Suppressor macrophage treated with lipopolysaccharide for 1 hour (primary cell): Measurements from ENCODE around the gene TGDS.

Source experiments
- DNase-seq, 3 donors: peaks; one replicate each; pipeline ENCODE4 v3.0.0-alpha.2; 2020 to 2022

TGDS gene

DNA sequence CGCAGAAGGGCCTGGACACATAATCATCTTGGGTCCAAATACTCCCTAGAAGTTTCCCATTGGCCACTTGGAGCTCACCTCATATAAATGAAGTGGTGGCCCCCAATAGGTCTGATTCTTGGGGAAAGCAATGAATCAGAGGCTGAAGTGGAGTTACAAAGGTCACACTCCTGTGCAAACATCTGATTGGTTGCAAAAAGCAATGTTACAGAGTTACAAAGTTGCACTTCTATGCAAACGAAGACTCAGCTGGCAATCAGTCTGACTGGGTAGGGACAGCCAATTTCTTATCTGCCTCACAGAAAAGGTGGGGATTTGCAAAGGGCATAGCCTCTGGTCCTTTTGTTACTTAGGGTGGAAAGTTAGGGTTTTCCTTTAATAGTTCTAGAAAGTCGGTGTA, 3.9 kb upstream of the TGDS start:
- no peak for DNase-seq

DNA sequence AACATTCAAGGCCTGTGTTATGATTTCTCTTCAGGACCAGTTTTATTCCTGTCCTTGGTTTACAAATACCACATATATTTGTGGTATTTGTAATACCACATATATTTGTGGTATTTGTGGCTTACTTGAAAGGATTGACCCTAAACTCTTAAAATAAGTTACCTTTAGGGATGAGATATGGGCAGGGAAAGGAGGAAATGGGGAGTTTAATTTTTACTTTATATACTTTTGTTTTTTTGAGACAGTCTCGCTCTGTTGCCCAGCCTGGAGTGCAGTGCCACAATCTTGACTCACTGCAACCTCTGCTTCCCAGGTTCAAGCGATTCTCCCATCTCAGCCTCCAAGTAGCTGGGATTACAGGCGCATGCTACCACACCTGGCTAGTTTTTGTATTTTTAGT, 2.3 kb upstream of the TGDS start:
- DNase-seq: no peak

DNA sequence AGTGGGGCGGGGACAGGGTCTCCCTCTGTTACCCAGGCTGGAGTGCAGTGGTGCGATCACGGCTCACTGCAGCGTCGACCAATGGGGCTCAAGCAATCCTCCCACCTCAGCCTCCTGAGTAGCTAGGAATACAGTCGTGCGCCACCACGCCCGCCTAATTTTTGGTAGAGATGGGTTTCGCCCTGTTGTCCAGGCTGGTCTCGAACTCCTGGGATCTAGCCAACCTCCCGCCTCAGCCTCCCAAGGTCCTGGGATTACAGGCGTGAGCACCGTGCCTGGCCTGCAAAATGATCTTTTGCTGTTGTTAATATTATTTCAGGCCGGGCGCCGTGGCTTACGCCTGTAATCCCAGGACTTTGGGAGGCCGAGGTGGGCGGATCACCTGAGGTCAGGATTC, 621 bp upstream of the TGDS start:
- DNase-seq: no peak

DNA sequence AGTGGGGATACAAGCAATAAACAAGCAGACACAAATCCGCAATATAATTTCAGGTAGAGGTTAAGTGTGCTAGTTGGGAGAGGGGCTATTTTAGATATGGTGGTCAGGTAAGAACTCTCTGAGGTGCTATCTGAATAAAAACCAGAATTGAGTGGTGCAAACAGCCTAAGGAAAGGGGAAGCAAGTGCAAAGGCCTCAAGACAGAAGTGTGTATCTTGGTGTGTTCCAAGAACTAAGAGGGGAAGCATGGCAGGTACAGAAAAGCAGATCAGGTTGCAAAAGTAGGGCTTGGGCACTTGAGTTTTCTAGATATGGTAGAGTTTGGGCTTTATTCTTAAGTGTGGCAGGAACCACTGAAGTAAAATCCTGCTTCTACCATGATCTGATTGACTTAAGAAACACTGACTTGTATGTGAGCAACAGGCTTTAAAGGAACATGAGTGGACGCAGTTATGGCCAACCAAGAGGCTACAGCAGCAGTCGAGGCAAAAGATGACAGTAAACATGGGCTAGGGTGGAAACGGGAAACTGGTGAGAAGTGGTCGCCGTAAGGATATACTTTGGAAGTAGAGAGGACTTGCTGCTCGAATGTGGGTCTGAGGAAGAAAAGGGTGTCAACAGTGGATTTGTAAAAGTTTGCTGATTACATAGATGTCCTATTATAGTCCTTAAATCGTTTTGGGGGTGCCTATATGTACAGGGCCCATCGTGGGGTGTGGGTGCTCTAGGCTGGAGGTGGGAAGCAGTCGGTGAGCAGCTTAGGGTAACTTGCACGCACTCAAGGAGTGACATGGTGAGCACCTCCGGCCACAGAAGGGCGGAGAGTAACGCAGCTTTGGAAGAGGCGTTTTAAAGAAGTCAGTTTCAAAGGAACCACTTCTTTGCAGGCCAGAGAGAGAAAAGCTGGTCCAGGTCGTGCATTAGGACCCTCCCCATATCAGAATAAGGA, 677 bp downstream of the TGDS start:
- peak in 2 of 3 donors; percentile 16 to 24 for DNase-seq

DNA sequence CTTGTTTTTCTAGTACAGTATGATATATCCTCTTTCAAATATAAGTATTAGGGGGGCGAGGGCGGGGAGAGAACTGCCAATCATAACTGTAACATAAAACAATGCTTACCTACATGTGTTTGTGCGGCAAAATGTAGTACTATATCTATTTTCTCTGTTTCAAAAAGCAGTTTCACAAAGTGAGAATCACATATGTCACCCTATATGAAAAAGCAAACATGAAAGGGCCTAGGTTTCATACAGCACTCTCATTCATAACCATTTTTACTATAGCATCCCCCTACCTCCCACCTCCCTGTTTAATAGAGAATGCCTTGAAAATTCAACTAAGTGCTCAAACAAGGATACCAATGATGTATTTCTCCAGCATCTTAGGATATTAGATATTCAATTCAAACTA, 5.2 kb downstream of the TGDS start:
- no peak for DNase-seq

DNA sequence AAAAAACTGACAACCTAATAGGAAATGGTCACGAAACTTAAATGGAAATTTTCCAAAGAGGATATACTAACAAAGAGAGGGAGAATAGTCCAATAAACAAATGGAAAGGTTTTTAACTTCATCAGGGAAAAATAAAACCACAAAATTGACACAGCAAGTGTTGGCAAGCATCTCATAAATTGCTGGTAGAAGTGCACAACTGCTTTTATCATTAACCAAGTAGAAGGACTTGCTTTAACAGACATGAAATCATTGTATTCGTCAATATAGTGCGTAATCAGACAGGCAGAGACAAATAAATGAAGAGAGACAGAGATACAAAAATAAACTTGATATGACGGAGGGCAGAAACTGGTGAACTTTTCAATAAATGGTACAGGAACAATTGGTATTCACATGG, 7.4 kb downstream of the TGDS start:
- no peak for DNase-seq

DNA sequence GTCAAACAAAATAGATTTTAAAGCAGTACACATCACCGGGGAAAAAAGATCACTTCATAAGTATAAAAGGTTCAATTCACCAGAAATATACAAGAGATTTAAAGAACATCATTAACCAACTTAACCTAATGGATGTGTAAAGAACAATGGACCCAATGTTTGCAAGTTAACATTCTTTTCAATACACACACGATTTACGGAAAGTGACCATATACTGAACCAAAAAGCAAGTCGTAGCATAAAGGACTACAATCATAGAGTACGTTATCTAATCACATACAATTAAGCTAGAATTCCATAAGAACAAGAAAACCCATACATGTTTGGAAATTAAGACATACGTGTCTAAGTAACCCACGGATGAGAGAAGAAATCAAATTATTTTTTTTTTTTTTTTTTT, 9.6 kb downstream of the TGDS start:
- DNase-seq: no peak

DNA sequence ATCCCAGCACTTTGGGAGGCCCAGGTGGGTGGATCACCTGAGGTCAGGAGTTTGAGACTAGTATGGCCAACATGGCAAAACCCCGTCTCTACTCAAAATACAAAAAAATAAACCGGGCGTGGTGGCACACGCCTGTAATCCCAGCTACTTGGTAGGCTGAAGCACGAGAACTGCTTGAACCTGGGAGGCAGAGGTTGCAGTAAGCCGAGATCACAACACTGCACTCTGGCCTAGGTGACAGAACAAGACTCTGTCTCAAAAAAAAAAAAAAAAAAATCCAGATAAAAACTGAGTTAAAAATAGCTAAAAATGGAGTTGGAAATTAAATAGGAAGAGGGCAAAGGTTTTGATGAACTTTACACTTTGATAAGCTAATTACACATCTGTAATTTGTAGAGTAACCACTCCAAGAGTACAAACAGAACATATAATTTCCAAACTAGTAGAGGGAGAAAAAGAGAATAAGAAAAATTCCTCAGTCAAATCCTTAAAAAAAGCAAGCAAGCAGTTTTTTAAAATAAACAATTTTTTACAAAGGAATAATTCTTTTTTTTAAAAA, 10.3 kb downstream of the TGDS start:
- no peak for DNase-seq

DNA sequence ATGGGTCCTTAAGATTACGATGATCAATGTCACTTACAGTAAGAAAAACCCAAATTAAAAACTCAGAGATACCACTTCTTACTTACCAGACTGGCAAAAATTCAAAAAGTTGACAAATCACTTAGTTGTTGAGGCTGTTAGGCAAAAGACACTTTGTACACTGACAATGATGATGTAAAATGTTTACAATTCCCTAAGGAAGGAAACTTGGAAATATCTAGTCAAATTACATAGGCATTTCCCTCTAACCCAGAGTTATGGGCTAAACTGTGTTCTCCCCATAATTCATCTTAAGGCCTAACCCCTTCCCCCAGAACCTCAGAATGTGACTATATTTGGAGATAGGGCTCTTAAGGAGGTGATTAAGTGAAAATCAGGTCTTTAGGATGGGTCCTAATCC, 12.0 kb downstream of the TGDS start:
- DNase-seq: no peak

DNA sequence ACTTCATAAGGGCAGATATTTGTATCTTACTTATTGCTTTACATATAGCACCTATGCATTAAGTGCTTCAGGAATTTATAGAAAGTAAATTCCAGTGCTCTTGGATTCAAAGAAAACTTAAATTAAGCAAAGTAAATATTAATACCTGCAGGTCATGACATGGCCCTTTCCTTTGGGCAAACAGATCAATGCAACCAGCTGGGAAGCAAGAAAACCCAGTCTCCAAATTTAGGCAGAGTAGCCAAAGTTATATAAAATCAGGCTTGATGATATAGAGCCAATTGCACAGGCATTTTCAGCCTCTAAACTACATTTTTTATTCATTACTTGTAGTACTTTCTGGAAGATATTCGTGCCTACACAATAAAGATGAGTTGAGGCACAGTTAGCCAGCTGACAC, 16.9 kb downstream of the TGDS start:
- DNase-seq: no peak

DNA sequence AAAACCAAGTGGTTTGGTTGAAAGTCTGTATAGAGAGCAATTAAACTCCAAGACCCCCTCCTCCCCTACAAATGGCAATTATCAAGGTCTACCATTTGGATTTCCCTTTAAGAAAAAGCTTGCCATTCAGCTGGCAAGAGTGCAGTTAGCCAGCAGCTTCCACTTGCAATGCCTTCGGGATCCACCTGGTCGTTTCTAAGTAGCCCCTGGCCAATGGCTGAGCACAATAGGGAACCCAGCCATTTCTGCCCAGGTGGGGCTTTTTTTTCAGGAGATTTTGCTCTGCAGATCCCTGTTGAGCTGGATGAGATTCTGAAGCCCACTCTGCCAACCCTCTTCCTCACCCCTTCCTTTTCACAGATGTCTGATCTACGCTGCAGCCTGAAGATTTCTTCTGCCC, 26.3 kb downstream of the TGDS start:
- no peak for DNase-seq

DNA sequence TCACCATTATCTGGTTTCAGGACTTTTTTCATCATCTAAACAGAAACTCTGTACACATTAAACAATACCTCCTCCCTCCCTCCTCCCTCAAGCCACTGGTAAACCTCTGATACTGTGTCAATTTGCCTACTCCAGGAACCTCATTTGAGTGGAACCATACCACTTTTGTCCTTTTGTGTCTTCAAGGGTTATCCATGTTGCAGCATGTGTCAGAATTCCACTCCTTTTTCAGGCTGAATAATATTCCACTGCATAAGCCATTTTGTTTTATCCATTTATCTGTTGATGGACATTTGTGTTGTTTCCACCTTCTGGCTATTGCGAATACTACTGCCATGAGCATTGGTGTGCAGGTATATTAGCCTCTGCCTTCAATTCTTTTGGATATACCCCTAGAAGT, 27.5 kb downstream of the TGDS start:
- no peak for DNase-seq

DNA sequence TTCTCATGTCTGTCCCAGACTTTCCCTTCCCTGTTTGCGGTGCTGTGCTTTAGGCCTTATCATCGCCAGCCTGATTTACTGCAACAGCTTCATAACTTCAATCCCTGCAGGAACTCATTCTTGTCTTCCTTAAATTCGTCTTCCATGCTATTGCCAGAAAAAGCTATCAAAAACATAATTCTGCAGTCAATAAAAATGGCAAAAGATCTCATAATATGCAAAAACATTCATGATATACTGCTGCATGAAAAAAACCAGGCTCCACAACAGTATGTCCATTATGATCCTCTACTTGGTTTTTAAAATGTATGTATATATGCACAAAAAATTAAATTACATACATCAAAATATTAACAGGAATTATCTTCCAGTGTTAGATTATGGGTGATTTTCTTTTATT, 28.4 kb downstream of the TGDS start:
- DNase-seq: no peak

DNA sequence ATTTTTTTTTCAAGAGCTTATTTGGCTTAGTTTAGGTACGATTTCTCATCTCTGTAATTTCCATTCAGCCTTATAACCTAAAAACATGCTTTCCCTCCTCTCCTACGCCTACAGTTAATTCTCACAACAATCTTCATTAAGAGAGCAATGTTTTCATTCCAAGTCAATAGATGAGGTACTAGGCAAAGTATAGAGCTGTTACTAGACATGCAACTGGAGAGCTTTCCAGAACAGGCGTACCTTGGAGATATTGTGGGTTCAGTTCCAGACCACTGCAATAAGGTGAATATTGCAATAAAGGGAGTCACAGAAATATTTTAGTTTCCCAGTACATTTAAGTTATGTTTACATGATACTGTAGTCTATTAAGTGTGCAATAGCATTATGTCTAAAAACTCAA, 34.8 kb downstream of the TGDS start:
- no peak for DNase-seq

DNA sequence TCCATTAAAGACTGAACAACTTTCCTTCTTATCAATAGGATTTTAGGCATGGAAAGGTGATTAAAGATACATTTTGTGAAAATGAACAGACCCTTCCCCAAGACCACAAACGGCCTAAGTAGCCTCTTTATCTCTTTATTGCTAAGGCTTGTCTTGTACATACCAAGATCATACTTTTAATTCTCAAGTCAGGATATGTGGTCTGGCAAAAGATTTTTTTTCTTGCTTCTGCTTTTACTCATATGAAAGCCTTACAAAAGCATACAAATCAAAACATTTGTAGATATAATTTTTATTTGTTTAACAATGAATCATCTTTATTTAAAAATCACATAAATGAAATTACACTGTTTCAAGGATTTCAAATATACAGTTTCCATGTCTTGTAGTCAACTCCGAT, 35.8 kb downstream of the TGDS start:
- no peak for DNase-seq

DNA sequence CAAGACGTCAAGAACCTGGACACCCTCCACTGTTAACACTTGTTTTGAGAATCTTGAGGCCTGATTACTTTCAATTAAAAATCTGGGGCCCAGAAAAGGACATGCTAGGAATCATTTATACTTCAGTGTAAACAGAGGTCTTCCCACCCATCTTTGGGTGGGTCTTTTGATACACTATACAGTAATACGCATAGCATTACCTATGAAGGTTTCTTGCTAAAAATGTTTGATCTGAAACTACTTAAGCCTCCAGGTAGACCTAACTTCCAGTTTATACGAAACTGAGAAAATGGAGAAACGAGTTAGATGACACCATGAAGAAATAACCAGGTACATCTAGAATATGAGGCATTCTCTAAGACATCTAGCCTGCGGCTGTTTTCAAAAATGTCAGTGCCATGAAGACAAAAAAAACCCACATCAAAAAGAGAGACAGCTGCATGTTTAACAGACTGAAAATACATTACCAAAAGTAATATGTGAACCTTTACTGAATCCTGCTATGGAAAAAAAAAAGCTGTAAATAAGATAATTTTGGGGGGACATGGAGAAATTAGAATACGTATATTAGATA, 36.6 kb downstream of the TGDS start:
- DNase-seq: no peak

DNA sequence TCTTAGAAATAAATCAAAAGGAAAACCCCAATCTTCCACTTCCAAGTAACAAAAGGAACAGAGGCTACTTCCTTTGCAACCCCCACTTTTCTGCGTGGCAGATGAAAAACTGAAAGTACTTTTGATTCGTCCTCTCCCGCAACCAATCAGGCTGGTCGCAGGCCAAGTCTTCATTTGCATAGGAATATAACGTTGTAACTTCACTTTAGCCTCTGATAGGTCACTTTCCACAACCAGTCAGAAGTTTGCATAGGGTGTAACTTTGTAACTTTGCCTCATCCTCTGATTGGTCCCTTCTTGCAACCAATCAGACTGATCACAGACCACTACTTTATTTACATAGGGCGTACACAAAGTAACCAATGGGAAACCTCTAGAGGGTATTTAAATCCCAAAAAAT, 37.2 kb downstream of the TGDS start:
- peak; percentile 9 to 29 (median 13) for DNase-seq

DNA sequence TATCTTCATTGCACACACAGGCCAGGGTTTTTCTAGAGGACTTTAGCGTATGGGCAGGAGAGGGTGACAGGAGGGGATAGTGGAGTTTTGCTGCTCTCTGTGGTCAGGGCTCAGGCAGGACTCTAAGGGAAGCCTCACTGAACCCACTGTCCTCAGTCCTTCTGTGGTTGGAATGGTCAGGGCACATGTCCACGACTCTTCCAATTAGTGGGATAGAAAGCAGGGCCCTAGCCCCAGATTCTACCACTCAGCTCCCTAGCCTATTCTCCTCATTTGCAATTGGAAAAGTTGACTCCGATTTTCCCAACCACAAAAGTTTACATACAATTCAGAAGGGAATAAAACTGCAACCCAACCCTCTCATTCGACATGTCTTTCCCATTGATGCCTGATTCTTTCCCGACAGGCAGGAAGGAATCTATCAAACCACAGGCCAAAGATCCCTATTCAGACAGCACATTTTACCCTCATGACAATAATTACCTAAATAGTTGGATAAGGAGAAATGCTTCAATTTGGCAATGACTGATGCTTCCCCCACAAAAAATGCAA, 38.2 kb downstream of the TGDS start:
- DNase-seq: no peak

DNA sequence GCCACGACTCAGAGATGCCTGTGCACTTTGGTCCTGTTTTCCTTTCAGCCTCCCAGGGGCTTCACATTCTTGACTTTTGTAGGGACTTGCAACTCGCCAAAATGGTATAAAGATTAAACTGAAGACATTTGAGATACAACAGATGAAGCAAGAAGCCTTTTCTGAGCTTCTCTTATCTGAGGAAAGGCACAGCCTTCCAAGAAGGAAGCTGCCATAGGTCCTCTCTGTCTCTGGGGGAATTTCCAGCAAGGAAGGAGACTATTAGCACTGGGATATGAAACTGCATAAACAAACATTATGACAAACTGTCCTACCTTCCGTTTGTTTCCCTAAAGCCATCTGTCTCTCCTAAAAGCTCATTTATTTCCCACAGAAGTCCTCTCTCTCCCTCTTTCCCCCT, 39.3 kb downstream of the TGDS start:
- DNase-seq: peak in 2 of 3 donors; percentile 8 to 15

DNA sequence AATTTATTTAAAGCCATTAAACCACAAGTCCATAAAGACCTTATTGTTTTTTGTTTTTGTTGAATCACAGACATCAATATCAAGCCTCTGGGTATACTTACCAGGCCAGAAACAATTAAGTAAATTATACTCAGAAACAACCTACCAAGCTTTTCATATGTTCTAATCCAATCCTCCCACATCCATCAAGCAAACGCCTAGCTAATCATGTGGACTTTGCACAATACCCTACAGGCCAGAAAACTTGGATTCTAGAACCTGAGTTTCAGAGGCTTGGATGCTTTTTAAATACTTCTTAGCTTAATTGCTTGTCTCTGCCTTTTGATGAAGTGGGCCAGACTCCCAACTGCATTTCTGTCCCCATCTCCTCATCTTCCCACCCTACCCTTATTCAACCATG, 39.9 kb downstream of the TGDS start:
- DNase-seq: no peak

DNA sequence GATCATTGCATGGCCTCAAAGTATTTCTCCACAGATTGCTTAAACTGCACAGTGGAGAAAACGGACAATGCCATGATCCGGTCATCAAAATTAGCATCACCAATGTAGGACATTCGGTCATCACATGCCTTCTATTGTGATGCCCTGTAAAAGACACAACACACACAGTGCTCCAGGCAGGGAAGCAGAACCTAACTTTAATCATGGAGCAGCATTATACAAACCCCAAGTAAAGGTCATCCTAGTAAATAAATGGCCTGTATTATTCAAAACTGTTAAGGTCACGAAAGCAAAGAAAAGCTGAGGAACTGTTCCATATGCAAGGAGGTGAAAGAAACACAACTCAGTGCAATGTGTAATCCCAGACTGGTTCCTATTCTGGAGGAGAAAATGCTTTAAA, 42.2 kb downstream of the TGDS start:
- DNase-seq: no peak

DNA sequence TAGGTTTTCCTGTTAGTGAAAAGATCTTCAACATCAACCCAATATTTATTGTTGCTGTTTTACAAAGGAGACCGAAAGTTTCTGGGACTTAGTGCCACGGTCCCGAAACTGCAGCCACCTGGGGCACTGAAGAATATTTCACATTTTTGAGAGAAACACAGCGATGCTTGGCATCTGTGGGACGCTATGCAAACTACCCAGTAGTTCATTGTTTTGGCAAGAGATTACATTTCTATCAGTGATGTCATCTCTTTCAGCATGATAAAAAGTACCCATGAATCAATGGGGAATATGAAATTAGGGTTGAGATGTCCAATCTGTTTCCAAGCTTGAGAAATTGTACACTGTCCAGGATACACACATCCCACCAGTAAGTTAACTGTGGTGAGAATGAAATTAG, 43.9 kb downstream of the TGDS start:
- peak in 1 of 3 donors; percentile 3 for DNase-seq

DNA sequence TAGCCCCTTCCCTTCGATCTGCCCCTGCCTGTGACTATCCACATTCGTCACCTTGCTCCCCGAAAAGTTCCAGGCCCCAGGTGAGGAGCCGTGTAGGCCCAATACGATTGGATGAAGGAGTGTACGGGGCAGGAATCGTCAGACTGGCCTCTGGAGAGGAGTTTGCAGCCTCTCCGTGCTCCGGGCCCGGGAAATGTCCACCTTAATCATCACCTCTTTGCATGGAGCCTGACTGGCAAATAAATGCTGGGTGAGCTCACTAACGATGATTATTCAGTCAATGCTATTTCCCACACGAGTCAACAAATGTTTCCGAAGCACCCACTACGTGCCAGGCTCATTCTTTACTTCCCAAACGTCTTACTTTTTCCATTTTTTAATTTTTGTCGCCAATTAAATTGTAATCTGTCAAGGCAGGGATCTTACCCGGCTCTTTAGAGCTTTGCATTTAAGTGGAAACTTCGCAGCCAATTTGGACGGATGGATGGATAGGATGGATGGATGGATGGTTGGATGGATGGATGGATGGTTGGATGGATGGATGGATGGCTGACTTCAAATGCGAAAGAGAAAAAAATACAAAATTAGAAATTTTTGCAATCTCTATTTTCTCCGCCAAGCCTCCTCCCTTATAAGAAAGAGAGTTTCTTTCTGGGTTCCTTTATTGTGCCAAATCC, 45.8 kb downstream of the TGDS start:
- DNase-seq: no peak
